OCI-LY1 (cell line): ENCODE data around the gene SLC28A3.

ENCODE experiments used
- H2AFZ ChIP-seq: fragments of 200-600 bp; sonication (generic), shearing (Covaris generic); 2 replicates; pipeline ENCODE4 v1.6.0; 2014; ENCODE audit warnings: antibody characterized with exemption, mild to moderate bottlenecking, low read length
- H3F3A ChIP-seq: fragments of 200-600 bp; sonication (generic), shearing (Covaris generic); 2 replicates; pipeline ENCODE4 v1.6.0; 2014; ENCODE audit warnings: mild to moderate bottlenecking, antibody characterized with exemption, low read length, moderate library complexity; ENCODE audit not compliant: insufficient read depth
- H3K27ac ChIP-seq: fragments of 200-600 bp; sonication (generic); 2 replicates; pipeline ENCODE4 v1.5.1; 2014; ENCODE audit warnings: low read length, mixed run types, mild to moderate bottlenecking, low read depth; ENCODE audit not compliant: poor library complexity, severe bottlenecking
- H3K27me3 ChIP-seq: fragments of 200-600 bp; sonication (generic); 2 replicates; pipeline ENCODE4 v1.6.0; 2014; ENCODE audit warnings: antibody characterized with exemption, mild to moderate bottlenecking, low read length, moderate library complexity; ENCODE audit not compliant: insufficient read depth
- H3K36me3 ChIP-seq: fragments of 200-600 bp; sonication (generic); 2 replicates; pipeline ENCODE4 v1.6.1; 2014; ENCODE audit warnings: mild to moderate bottlenecking, antibody characterized with exemption, low read length, moderate library complexity, mixed read lengths; ENCODE audit not compliant: insufficient read depth
- H3K4me1 ChIP-seq: fragments of 200-600 bp; sonication (generic); 2 replicates; pipeline ENCODE4 v1.5.1; 2014; ENCODE audit warnings: mild to moderate bottlenecking, low read length, moderate library complexity; ENCODE audit not compliant: insufficient read depth, severe bottlenecking
- H3K4me2 ChIP-seq: fragments of 200-600 bp; sonication (generic), shearing (Covaris generic); 2 replicates; pipeline ENCODE4 v1.6.1; 2014; ENCODE audit warnings: low read length
- H3K4me3 ChIP-seq: fragments of 200-600 bp; sonication (generic); 2 replicates; pipeline ENCODE4 v1.5.1; 2014; ENCODE audit warnings: low read length, low read depth, mild to moderate bottlenecking, mixed read lengths; ENCODE audit not compliant: poor library complexity, severe bottlenecking
- H3K79me2 ChIP-seq: fragments of 200-600 bp; shearing (Covaris generic); 2 replicates; pipeline ENCODE4 v1.6.1; 2016; ENCODE audit warnings: mixed run types, low read length, mixed read lengths; ENCODE audit not compliant: insufficient read depth
- H3K9ac ChIP-seq: fragments of 200-600 bp; sonication (generic), shearing (Covaris generic); 2 replicates; pipeline ENCODE4 v1.6.1; 2014; ENCODE audit warnings: mild to moderate bottlenecking, low read length, mixed read lengths
- H3K9me2 ChIP-seq: fragments of 200-600 bp; sonication (generic), shearing (Covaris generic); 2 replicates; pipeline ENCODE4 v1.6.1; 2014; ENCODE audit warnings: low read depth, mild to moderate bottlenecking, low read length, mixed read lengths
- H3K9me3 ChIP-seq: fragments of 200-600 bp; shearing (Covaris generic); 2 replicates; pipeline ENCODE4 v1.6.1; 2014; ENCODE audit warnings: low read length, mixed read lengths
- H4K20me1 ChIP-seq: fragments of 200-600 bp; sonication (generic), shearing (Covaris generic); 2 replicates; pipeline ENCODE4 v1.6.0; 2016; ENCODE audit warnings: mild to moderate bottlenecking, low read length; ENCODE audit not compliant: insufficient read depth
- CTCF ChIP-seq: fragments of 200-600 bp; sonication (generic), shearing (Covaris generic); IDR thresholded peaks from 2 replicates; pipeline ENCODE4 v1.5.1; 2017; ENCODE audit warnings: mild to moderate bottlenecking, antibody characterized with exemption, low read length, moderate library complexity, mixed read lengths
- EZH2 ChIP-seq: fragments of 200-600 bp; sonication (generic), shearing (Covaris generic); IDR thresholded peaks from 2 replicates; pipeline ENCODE4 v1.8.0; 2017; ENCODE audit warnings: borderline replicate concordance, mixed run types, mild to moderate bottlenecking, antibody characterized with exemption, low read length, moderate library complexity, mixed read lengths

The SLC28A3 gene

GRCh38 chr9:84230355-84231145 lies 110.0 kb downstream of the SLC28A3 start:
- H3K9ac ChIP-seq: no peak overlapping the region
- no peaks in the 10 kb centered on the region for H3K79me2 ChIP-seq
- no peak overlapping the region for H2AFZ ChIP-seq
- no peak overlapping the region for H3K4me2 ChIP-seq
- no peaks in the 10 kb centered on the region for H3K36me3 ChIP-seq
- no peak overlapping the region for H3K27ac ChIP-seq
- no peaks in the 10 kb centered on the region for H3K27me3 ChIP-seq
- no peak overlapping the region for H3K4me3 ChIP-seq
- TF ChIP-seq CTCF: no peak
- no peak for TF ChIP-seq EZH2
- no peaks in the 10 kb centered on the region for H3K9me2 ChIP-seq
- H4K20me1 ChIP-seq: no peaks in the 10 kb centered on the region
- no peaks in the 10 kb centered on the region for H3K4me1 ChIP-seq
- H3K9me3 ChIP-seq: no peaks in the 10 kb centered on the region
- H3F3A ChIP-seq: no peaks in the 10 kb centered on the region

DNA sequence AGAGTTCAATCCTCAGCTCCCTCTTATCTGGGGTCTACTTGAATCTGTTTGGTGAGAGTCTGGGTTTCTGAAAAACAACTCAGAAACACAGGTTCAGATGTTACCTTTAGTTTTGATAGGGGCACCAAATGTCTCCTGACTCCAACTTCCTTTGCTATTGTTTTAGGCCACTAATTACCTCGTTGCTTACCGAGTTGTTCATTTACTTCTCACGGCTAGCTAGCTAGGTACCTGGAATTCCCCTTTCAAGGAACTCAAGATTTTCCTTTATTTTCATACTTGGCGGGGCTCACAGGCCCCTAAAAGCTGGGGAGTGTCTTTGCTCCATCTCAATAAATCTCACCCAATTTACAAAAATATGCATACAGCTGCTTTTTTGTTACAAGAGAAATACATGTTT lies 111.4 kb downstream of the SLC28A3 start:
- no peak overlapping the region for H3K4me2 ChIP-seq

DNA sequence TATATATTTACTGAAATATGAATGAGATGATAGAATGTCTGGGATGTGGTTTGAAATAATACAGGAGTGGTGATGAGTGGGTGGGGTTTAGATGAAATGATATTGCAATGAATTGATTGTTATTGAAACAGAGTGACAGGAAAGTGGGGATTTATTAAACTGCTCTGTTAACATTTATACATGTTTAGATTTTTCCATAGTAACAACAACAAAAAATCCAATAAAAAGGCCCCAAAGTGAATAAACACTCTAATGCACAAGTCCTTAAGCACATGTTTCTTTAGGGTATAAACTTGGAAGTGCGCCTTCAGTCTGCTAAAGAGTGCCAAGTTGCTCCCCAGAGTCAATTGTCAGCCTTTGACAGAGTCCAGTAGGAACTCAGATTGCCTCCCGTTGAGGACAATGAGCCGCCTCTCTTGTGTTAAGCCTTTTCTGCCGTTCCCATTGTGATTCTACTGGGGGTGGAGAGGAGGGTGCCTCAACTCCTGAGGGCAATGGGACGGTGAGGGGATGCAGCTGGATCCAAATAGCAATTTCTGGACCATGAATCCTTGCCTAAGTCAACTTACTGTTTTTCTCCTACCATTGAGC lies 112.3 kb downstream of the SLC28A3 start:
- H3K79me2 ChIP-seq: no peaks in the 10 kb centered on the region
- H3K4me2 ChIP-seq: no peak overlapping the region
- no peaks in the 10 kb centered on the region for H3K9me3 ChIP-seq
- no peaks in the 10 kb centered on the region for H3K36me3 ChIP-seq
- H2AFZ ChIP-seq: no peak overlapping the region
- H3K9me2 ChIP-seq: no peaks in the 10 kb centered on the region
- H3F3A ChIP-seq: no peaks in the 10 kb centered on the region
- TF ChIP-seq EZH2 (no peak), CTCF (no peak)
- no peak overlapping the region for H3K27ac ChIP-seq
- H3K4me3 ChIP-seq: no peak overlapping the region
- H3K9ac ChIP-seq: no peak overlapping the region
- no peaks in the 10 kb centered on the region for H3K27me3 ChIP-seq
- H4K20me1 ChIP-seq: no peaks in the 10 kb centered on the region
- no peaks in the 10 kb centered on the region for H3K4me1 ChIP-seq

More for the DNA sequence above, 111.4 kb downstream of the SLC28A3 start:
- H3K4me3 ChIP-seq: no peak overlapping the region
- H2AFZ ChIP-seq: no peak overlapping the region
- no peak overlapping the region for H3K9ac ChIP-seq
- no peaks in the 10 kb centered on the region for H3K79me2 ChIP-seq
- no peak overlapping the region for H3K27ac ChIP-seq
- H3K27me3 ChIP-seq: no peaks in the 10 kb centered on the region
- H3K4me1 ChIP-seq: no peaks in the 10 kb centered on the region
- H3F3A ChIP-seq: no peaks in the 10 kb centered on the region
- H4K20me1 ChIP-seq: no peaks in the 10 kb centered on the region
- TF ChIP-seq CTCF (no peak), EZH2 (no peak)
- H3K36me3 ChIP-seq: no peaks in the 10 kb centered on the region
- H3K9me3 ChIP-seq: no peaks in the 10 kb centered on the region
- no peaks in the 10 kb centered on the region for H3K9me2 ChIP-seq
